ENCODE results near the gene RAF1.

DNA sequence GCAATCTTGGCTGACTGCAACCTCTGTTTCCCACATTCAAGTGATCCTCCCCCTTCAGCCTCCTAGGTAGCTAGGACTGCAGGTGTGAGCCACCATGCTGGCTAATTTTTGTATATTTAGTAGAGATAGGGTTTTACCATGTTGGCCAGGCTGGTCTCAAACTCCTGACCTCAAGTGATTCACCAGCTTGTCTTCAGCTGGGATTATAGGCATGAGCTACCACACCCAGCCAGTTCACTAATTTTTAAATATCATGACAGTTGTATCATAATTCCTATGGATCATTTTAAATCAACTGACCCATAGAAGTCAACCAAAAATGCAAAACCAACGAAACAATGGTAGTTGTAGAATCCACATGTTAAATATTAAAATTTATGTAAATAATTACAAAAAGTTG, 35.1 kb downstream of the RAF1 start:
- TF ChIP-seq, protein P1, sequence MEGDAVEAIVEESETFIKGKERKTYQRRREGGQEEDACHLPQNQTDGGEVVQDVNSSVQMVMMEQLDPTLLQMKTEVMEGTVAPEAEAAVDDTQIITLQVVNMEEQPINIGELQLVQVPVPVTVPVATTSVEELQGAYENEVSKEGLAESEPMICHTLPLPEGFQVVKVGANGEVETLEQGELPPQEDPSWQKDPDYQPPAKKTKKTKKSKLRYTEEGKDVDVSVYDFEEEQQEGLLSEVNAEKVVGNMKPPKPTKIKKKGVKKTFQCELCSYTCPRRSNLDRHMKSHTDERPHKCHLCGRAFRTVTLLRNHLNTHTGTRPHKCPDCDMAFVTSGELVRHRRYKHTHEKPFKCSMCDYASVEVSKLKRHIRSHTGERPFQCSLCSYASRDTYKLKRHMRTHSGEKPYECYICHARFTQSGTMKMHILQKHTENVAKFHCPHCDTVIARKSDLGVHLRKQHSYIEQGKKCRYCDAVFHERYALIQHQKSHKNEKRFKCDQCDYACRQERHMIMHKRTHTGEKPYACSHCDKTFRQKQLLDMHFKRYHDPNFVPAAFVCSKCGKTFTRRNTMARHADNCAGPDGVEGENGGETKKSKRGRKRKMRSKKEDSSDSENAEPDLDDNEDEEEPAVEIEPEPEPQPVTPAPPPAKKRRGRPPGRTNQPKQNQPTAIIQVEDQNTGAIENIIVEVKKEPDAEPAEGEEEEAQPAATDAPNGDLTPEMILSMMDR (IDR thresholded peaks at IDR 0.05) = no peak
- TF ChIP-seq POLR2AphosphoS5 (IDR thresholded peaks at IDR 0.05) (no peak), EP300 (IDR thresholded peaks at IDR 0.05) (no peak)

All from stomach (tissue), 4 donors.